Lower lobe of right lung (tissue), 2 donors: Measurements from ENCODE around the gene HRG. TPM values are rescaled to one million over a fixed set of nuclear protein-coding genes. Genes with fewer than 3 reads are reported as not detected.
"Not testable (repeated sequence)": the region's sequence is repeated elsewhere in the genome, so short reads cannot be mapped to it uniquely, and the experiment has no call there.

Source experiments
- ATAC-seq, 2 donors: fragments of 200-7000 bp; cut with Tn5 transposase; one replicate each; pipeline ENCODE4 v1.9.1; 2020 to 2022; ENCODE audit warnings: mild to moderate bottlenecking in 2 of 2, moderate library complexity in 2 of 2
- DNase-seq: peaks from one replicate; pipeline ENCODE4 v3.0.0-alpha.2; 2020
- H3K27ac ChIP-seq: fragments of 200-600 bp; one replicate; pipeline ENCODE4 v1.8.0; 2022
- H3K27me3 ChIP-seq: fragments of 200-600 bp; one replicate; pipeline ENCODE4 v1.8.0; 2022; ENCODE audit warnings: low read depth
- H3K36me3 ChIP-seq: fragments of 200-600 bp; one replicate; pipeline ENCODE4 v1.8.0; 2022; ENCODE audit warnings: mild to moderate bottlenecking
- H3K4me1 ChIP-seq: fragments of 200-600 bp; one replicate; pipeline ENCODE4 v1.8.0; 2022
- H3K4me3 ChIP-seq: fragments of 200-600 bp; one replicate; pipeline ENCODE4 v1.8.0; 2022; ENCODE audit warnings: mild to moderate bottlenecking
- H3K9me3 ChIP-seq: fragments of 200-600 bp; one replicate; pipeline ENCODE4 v1.8.0; 2022
- CTCF ChIP-seq: fragments of 200-600 bp; IDR thresholded peaks from one replicate; pipeline ENCODE4 v1.8.0; 2022; ENCODE audit warnings: antibody characterized with exemption, mild to moderate bottlenecking
- intact Hi-C: fragments of 100-400 bp; cut with DNase I; formaldehyde crosslinking; loops from one replicate; pipeline ENCODE4 v1.11.0; 2022
- total RNA-seq: library from RNA; stranded (reverse); fragmentation: NEBNext Ultra II Directional; extraction: Animal tissue kit (Norgen Biotek cat#: 25700); gene quantifications from one replicate; pipeline ENCODE4 v1.2.1, GENCODE V29; 2021
- donor health status: DM: no; HTN: yes; CAD: no; lungs with severe emphysema.

The HRG gene
- total RNA-seq, 1 donor from 2014 or later, result not detected

- peaks cover 11% of the 10 kb centered on the region for H3K27me3 ChIP-seq
- H3K27ac ChIP-seq, result no peak overlapping the region
- no peak for DNase-seq
- no peaks in the 10 kb centered on the region for H3K36me3 ChIP-seq
- intact Hi-C loops, result no loop called here
- ATAC-seq, result no peak
- TF ChIP-seq CTCF, result no peak
- no peaks in the 10 kb centered on the region for H3K4me1 ChIP-seq
- no peak overlapping the region for H3K4me3 ChIP-seq
- no peaks in the 10 kb centered on the region for H3K9me3 ChIP-seq
These were observed 32.3 kb upstream of the HRG start for GRCh38 chr3:186633481-186633880.

GRCh38 chr3:186634207-186634606 lies 31.6 kb upstream of the HRG start:
- H3K9me3 ChIP-seq, H3K4me3 ChIP-seq, H3K4me1 ChIP-seq, DNase-seq, intact Hi-C loops, H3K27ac ChIP-seq, H3K36me3 ChIP-seq: not testable (repeated sequence)
- ATAC-seq, result peak in 1 of 2 donors; percentile 34
- peaks cover 18% of the 10 kb centered on the region for H3K27me3 ChIP-seq

GRCh38 chr3:186635532-186635931 lies 30.3 kb upstream of the HRG start:
- no peak for TF ChIP-seq CTCF
- no peaks in the 10 kb centered on the region for H3K9me3 ChIP-seq
- no peaks in the 10 kb centered on the region for H3K36me3 ChIP-seq
- no peak overlapping the region for H3K27ac ChIP-seq
- DNase-seq (no peak), ATAC-seq (no peak)
- H3K27me3 ChIP-seq, result peaks cover 23% of the 10 kb centered on the region
- H3K4me3 ChIP-seq, result no peak overlapping the region
- no peaks in the 10 kb centered on the region for H3K4me1 ChIP-seq
- intact Hi-C loops, result no loop called here

GRCh38 chr3:186636536-186636935 lies 29.3 kb upstream of the HRG start:
- intact Hi-C loops, result no loop called here
- H3K36me3 ChIP-seq, result no peaks in the 10 kb centered on the region
- no peak for DNase-seq
- no peaks in the 10 kb centered on the region for H3K9me3 ChIP-seq
- no peak overlapping the region for H3K27ac ChIP-seq
- no peak overlapping the region for H3K4me3 ChIP-seq
- no peaks in the 10 kb centered on the region for H3K4me1 ChIP-seq
- TF ChIP-seq CTCF, result no peak
- no peak for ATAC-seq
- peaks cover 23% of the 10 kb centered on the region for H3K27me3 ChIP-seq

GRCh38 chr3:186637686-186638085 lies 28.1 kb upstream of the HRG start:
- no peak for TF ChIP-seq CTCF
- no peaks in the 10 kb centered on the region for H3K9me3 ChIP-seq
- peaks cover 25% of the 10 kb centered on the region for H3K27me3 ChIP-seq
- no peak overlapping the region for H3K4me3 ChIP-seq
- intact Hi-C loops, result no loop called here
- H3K36me3 ChIP-seq, result no peaks in the 10 kb centered on the region
- H3K4me1 ChIP-seq, result no peaks in the 10 kb centered on the region
- no peak overlapping the region for H3K27ac ChIP-seq
- no peak for DNase-seq
- no peak for ATAC-seq

- TF ChIP-seq CTCF, result no peak
- no peaks in the 10 kb centered on the region for H3K4me1 ChIP-seq
- DNase-seq (no peak), ATAC-seq (no peak)
- no peak overlapping the region for H3K27ac ChIP-seq
- intact Hi-C loops, result no loop called here
- no peaks in the 10 kb centered on the region for H3K36me3 ChIP-seq
- H3K4me3 ChIP-seq, result no peak overlapping the region
- H3K9me3 ChIP-seq, result no peaks in the 10 kb centered on the region
- H3K27me3 ChIP-seq, result peaks cover 31% of the 10 kb centered on the region
These were observed 27.6 kb upstream of the HRG start for GRCh38 chr3:186638259-186638658.
